ENCODE data around the gene SALL3. TPM values are rescaled to one million over a fixed set of nuclear protein-coding genes. Genes with fewer than 3 reads are reported as not detected.

The SALL3 gene
- total RNA-seq, 4 donors from 2014 or later, result 0.21 to 0.40 TPM; not detected in 2

- H3K4me3 ChIP-seq, result no peak overlapping the region
- no peaks in the 10 kb centered on the region for H3K4me1 ChIP-seq
- no peaks in the 10 kb centered on the region for H3K36me3 ChIP-seq
- 74% methylated on average over 23 of the region's 23 CpGs for WGBS
- peaks cover 3% of the 10 kb centered on the region for H3K9me3 ChIP-seq
- peaks cover 24% of the 10 kb centered on the region for H3K27me3 ChIP-seq
- TF ChIP-seq POLR2A (IDR thresholded peaks at IDR 0.05) (no peak), CTCF (IDR thresholded peaks at IDR 0.05) (no peak), EP300 (IDR thresholded peaks at IDR 0.05) (no peak), POLR2AphosphoS5 (IDR thresholded peaks at IDR 0.05) (no peak)
- H3K27ac ChIP-seq, result no peak overlapping the region
- DNase-seq (ENCODE audit: low spot score in 2 of 2), result no peak
These were observed 14.4 kb upstream of the SALL3 start for GRCh38 chr18:78965260-78965659.

GRCh38 chr18:78965917-78966792 is 13.5 kb upstream of the SALL3 start:
- no peaks in the 10 kb centered on the region for H3K4me1 ChIP-seq
- TF ChIP-seq POLR2A (IDR thresholded peaks at IDR 0.05), result no peak
- H3K27me3 ChIP-seq, result peaks cover 33% of the 10 kb centered on the region
- peaks cover 3% of the 10 kb centered on the region for H3K9me3 ChIP-seq
- no peaks in the 10 kb centered on the region for H3K36me3 ChIP-seq
- DNase-seq (ENCODE audit: low spot score in 2 of 2), result no peak
- WGBS, result 76% methylated on average over 17 of the region's 18 CpGs
- no peak overlapping the region for H3K27ac ChIP-seq
- no peak overlapping the region for H3K4me3 ChIP-seq

- no peak for TF ChIP-seq EP300 (IDR thresholded peaks at IDR 0.05)
- TF ChIP-seq POLR2AphosphoS5 (IDR thresholded peaks at IDR 0.05), result no peak
- no peak for TF ChIP-seq CTCF (IDR thresholded peaks at IDR 0.05)
- no peak for TF ChIP-seq POLR2A (IDR thresholded peaks at IDR 0.05)
- Histone ChIP-seq H3K4me3 (no peak overlapping the region), H3K36me3 (no peaks in the 10 kb centered on the region), H3K27ac (no peak overlapping the region), H3K9me3 (peaks cover 3% of the 10 kb centered on the region), H3K27me3 (peaks cover 39% of the 10 kb centered on the region), H3K4me1 (no peaks in the 10 kb centered on the region)
- DNase-seq (ENCODE audit: low spot score in 2 of 2), result no peak
- WGBS, result 26% methylated on average over 1 of the region's 1 CpG
These were observed 12.9 kb upstream of the SALL3 start for GRCh38 chr18:78966793-78967106.

- Histone ChIP-seq H3K27me3 (peaks cover 48% of the 10 kb centered on the region), H3K4me1 (no peaks in the 10 kb centered on the region), H3K9me3 (peaks cover 3% of the 10 kb centered on the region), H3K4me3 (no peak overlapping the region), H3K36me3 (no peaks in the 10 kb centered on the region), H3K27ac (no peak overlapping the region)
- TF ChIP-seq POLR2AphosphoS5 (IDR thresholded peaks at IDR 0.05), result no peak
- TF ChIP-seq EP300 (IDR thresholded peaks at IDR 0.05), result no peak
- TF ChIP-seq POLR2A (IDR thresholded peaks at IDR 0.05), result no peak
- no peak for TF ChIP-seq CTCF (IDR thresholded peaks at IDR 0.05)
- WGBS, result 83% methylated on average over 6 of the region's 6 CpGs
- DNase-seq (ENCODE audit: low spot score in 2 of 2), result no peak
These were observed 11.9 kb upstream of the SALL3 start for GRCh38 chr18:78967692-78968091.

GRCh38 chr18:78969574-78970315 is 9.9 kb upstream of the SALL3 start:
- no peak overlapping the region for H3K4me3 ChIP-seq
- H3K27ac ChIP-seq, result no peak overlapping the region
- TF ChIP-seq CTCF (IDR thresholded peaks at IDR 0.05), result no peak
- TF ChIP-seq EP300 (IDR thresholded peaks at IDR 0.05), result no peak
- no peak for TF ChIP-seq POLR2AphosphoS5 (IDR thresholded peaks at IDR 0.05)
- no peak for TF ChIP-seq POLR2A (IDR thresholded peaks at IDR 0.05)
- H3K36me3 ChIP-seq, result no peaks in the 10 kb centered on the region
- WGBS, result 89% methylated on average over 12 of the region's 20 CpGs
- DNase-seq (ENCODE audit: low spot score in 2 of 2), result no peak
- no peaks in the 10 kb centered on the region for H3K9me3 ChIP-seq
- H3K27me3 ChIP-seq, result peaks cover 69% of the 10 kb centered on the region
- H3K4me1 ChIP-seq, result peaks cover 19% of the 10 kb centered on the region

Measured in suprapubic skin (tissue), 4 donors.